OCI-LY1 (cell line): ENCODE data around the gene OR6S1.

ENCODE experiments used
- H2AFZ ChIP-seq: fragments of 200-600 bp; sonication (generic), shearing (Covaris generic); 2 replicates; pipeline ENCODE4 v1.6.0; 2014; ENCODE audit warnings: antibody characterized with exemption, mild to moderate bottlenecking, low read length
- H3F3A ChIP-seq: fragments of 200-600 bp; sonication (generic), shearing (Covaris generic); 2 replicates; pipeline ENCODE4 v1.6.0; 2014; ENCODE audit warnings: mild to moderate bottlenecking, antibody characterized with exemption, low read length, moderate library complexity; ENCODE audit not compliant: insufficient read depth
- H3K27ac ChIP-seq: fragments of 200-600 bp; sonication (generic); 2 replicates; pipeline ENCODE4 v1.5.1; 2014; ENCODE audit warnings: low read length, mixed run types, mild to moderate bottlenecking, low read depth; ENCODE audit not compliant: poor library complexity, severe bottlenecking
- H3K27me3 ChIP-seq: fragments of 200-600 bp; sonication (generic); 2 replicates; pipeline ENCODE4 v1.6.0; 2014; ENCODE audit warnings: antibody characterized with exemption, mild to moderate bottlenecking, low read length, moderate library complexity; ENCODE audit not compliant: insufficient read depth
- H3K36me3 ChIP-seq: fragments of 200-600 bp; sonication (generic); 2 replicates; pipeline ENCODE4 v1.6.1; 2014; ENCODE audit warnings: mild to moderate bottlenecking, antibody characterized with exemption, low read length, moderate library complexity, mixed read lengths; ENCODE audit not compliant: insufficient read depth
- H3K4me1 ChIP-seq: fragments of 200-600 bp; sonication (generic); 2 replicates; pipeline ENCODE4 v1.5.1; 2014; ENCODE audit warnings: mild to moderate bottlenecking, low read length, moderate library complexity; ENCODE audit not compliant: insufficient read depth, severe bottlenecking
- H3K4me2 ChIP-seq: fragments of 200-600 bp; sonication (generic), shearing (Covaris generic); 2 replicates; pipeline ENCODE4 v1.6.1; 2014; ENCODE audit warnings: low read length
- H3K4me3 ChIP-seq: fragments of 200-600 bp; sonication (generic); 2 replicates; pipeline ENCODE4 v1.5.1; 2014; ENCODE audit warnings: low read length, low read depth, mild to moderate bottlenecking, mixed read lengths; ENCODE audit not compliant: poor library complexity, severe bottlenecking
- H3K79me2 ChIP-seq: fragments of 200-600 bp; shearing (Covaris generic); 2 replicates; pipeline ENCODE4 v1.6.1; 2016; ENCODE audit warnings: mixed run types, low read length, mixed read lengths; ENCODE audit not compliant: insufficient read depth
- H3K9ac ChIP-seq: fragments of 200-600 bp; sonication (generic), shearing (Covaris generic); 2 replicates; pipeline ENCODE4 v1.6.1; 2014; ENCODE audit warnings: mild to moderate bottlenecking, low read length, mixed read lengths
- H3K9me2 ChIP-seq: fragments of 200-600 bp; sonication (generic), shearing (Covaris generic); 2 replicates; pipeline ENCODE4 v1.6.1; 2014; ENCODE audit warnings: low read depth, mild to moderate bottlenecking, low read length, mixed read lengths
- H3K9me3 ChIP-seq: fragments of 200-600 bp; shearing (Covaris generic); 2 replicates; pipeline ENCODE4 v1.6.1; 2014; ENCODE audit warnings: low read length, mixed read lengths
- H4K20me1 ChIP-seq: fragments of 200-600 bp; sonication (generic), shearing (Covaris generic); 2 replicates; pipeline ENCODE4 v1.6.0; 2016; ENCODE audit warnings: mild to moderate bottlenecking, low read length; ENCODE audit not compliant: insufficient read depth
- EZH2 ChIP-seq: fragments of 200-600 bp; sonication (generic), shearing (Covaris generic); IDR thresholded peaks from 2 replicates; pipeline ENCODE4 v1.8.0; 2017; ENCODE audit warnings: borderline replicate concordance, mixed run types, mild to moderate bottlenecking, antibody characterized with exemption, low read length, moderate library complexity, mixed read lengths
- TF ChIP-seq, protein P1 (sequence below): fragments of 200-600 bp; sonication (generic), shearing (Covaris generic); IDR thresholded peaks from 2 replicates; pipeline ENCODE4 v1.5.1; 2017; ENCODE audit warnings: mild to moderate bottlenecking, antibody characterized with exemption, low read length, moderate library complexity, mixed read lengths

Gene OR6S1

DNA sequence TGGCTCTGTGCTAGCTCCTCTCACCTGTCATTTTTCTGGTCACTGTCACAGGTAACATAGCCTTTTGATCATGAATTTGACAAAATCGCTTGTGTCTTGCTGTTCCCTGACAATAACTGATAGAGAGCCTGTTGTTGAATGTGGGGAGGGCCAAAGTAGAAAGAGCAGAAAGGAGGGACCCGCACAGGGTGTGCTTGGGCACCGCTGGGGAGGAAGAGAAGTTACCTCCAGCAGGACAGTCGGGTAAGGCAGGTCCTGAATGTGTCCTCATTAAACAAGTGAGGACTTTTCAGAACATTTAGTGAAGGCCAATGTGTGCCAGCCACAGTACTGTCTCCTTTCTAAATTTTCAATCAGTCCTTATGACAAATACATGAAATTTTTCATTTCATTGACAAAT lies 50.3 kb downstream of the OR6S1 start, which contains the start of gene RNASE12:
TSS of gene RNASE12 (minus strand) at position 142 of the 400 bp plus-strand sequence. CDS start 653 bp downstream, outside the sequence.
- Histone ChIP-seq H3K9me3 (no peaks in the 10 kb centered on the region), H2AFZ (no peak within 1 kb of the TSS), H3F3A (no peaks in the 10 kb centered on the region), H3K27ac (no peak within 1 kb of the TSS), H3K36me3 (no peaks in the 10 kb centered on the region), H4K20me1 (no peaks in the 10 kb centered on the region), H3K79me2 (no peaks in the 10 kb centered on the region), H3K4me1 (no peaks in the 10 kb centered on the region), H3K4me3 (no peak within 1 kb of the TSS), H3K27me3 (0 out of 2 replicates have a peak, but pooled peaks cover 4% of the 10 kb centered on the region), H3K9ac (no peak within 1 kb of the TSS), H3K9me2 (no peaks in the 10 kb centered on the region), H3K4me2 (no peak within 1 kb of the TSS)
- TF ChIP-seq, protein P1, sequence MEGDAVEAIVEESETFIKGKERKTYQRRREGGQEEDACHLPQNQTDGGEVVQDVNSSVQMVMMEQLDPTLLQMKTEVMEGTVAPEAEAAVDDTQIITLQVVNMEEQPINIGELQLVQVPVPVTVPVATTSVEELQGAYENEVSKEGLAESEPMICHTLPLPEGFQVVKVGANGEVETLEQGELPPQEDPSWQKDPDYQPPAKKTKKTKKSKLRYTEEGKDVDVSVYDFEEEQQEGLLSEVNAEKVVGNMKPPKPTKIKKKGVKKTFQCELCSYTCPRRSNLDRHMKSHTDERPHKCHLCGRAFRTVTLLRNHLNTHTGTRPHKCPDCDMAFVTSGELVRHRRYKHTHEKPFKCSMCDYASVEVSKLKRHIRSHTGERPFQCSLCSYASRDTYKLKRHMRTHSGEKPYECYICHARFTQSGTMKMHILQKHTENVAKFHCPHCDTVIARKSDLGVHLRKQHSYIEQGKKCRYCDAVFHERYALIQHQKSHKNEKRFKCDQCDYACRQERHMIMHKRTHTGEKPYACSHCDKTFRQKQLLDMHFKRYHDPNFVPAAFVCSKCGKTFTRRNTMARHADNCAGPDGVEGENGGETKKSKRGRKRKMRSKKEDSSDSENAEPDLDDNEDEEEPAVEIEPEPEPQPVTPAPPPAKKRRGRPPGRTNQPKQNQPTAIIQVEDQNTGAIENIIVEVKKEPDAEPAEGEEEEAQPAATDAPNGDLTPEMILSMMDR: no peak
- no peak for TF ChIP-seq EZH2
